ENCODE data around the gene NHS.

DNA sequence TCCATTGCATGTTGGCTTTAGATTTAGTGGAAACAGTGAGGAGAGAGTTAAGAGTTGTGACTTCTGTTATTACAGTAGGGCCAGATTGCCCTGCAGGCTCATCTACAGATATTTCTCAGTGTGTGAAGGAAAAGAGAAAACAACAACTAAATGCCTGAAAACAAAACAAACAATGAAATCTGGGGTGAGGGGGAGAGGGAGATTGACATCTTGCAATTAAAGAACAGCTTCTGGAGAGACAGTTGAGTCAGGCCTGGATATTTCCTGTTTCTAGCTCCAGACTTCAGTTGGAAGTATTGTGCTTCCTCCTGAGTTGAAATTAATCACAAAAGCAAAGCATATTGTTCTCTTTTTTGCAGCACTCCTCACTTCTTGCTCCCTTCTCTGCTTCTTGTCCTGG lies 254.0 kb downstream of the NHS start:
- TF ChIP-seq CTCF (IDR thresholded peaks at IDR 0.05) (no peak), EP300 (IDR thresholded peaks at IDR 0.05) (no peak), POLR2A (IDR thresholded peaks at IDR 0.05; ENCODE audit: low read depth) (no peak)

Measured in esophagus muscularis mucosa (tissue), 4 donors.